H1 (cell line): ENCODE results near the gene ZBED1. TPM values are rescaled to one million over a fixed set of nuclear protein-coding genes. Genes with fewer than 3 reads are reported as not detected.

Source experiments
- CTCF ChIA-PET: fragments of 300-600 bp; sonication (Branson Sonifier 250); formaldehyde crosslinking; loops from one replicate; lab custom pipeline; 2021; ENCODE audit not compliant: partially characterized antibody; lab: Charles Lee
- POLR2A ChIA-PET: fragments of 300-600 bp; sonication (Branson Sonifier 250); formaldehyde crosslinking; loops from one replicate; lab custom pipeline; 2021; ENCODE audit warnings: inconsistent platforms; ENCODE audit not compliant: partially characterized antibody; lab: Charles Lee
- DNase-seq, 2 experiments: peaks; one replicate each; pipeline versions ENCODE4 v3.0.0 to v3.0.0-alpha.2; 2010 to 2022; ENCODE audit warnings: low spot score in 2 of 2, low read depth in 1 of 2, mixed read lengths in 1 of 2
- FAIRE-seq: peaks from 2 replicates; lab custom pipeline; 2011; peaks lifted over from hg19 to GRCh38; lab: Jason Lieb, UNC
- H2AFZ ChIP-seq: 2 replicates; pipeline ENCODE4 v1.8.1; 2012; ENCODE audit warnings: low read length, inconsistent platforms
- H2AK5ac ChIP-seq: 2 replicates; pipeline ENCODE4 v1.6.1; 2013; ENCODE audit warnings: low read depth, low read length
- H2BK120ac ChIP-seq: replicated peaks from 2 replicates; pipeline ENCODE3; 2013; ENCODE audit warnings: low read depth, low read length, inconsistent platforms
- H2BK12ac ChIP-seq: 2 replicates; pipeline ENCODE4 v1.6.1; 2013; ENCODE audit warnings: low read depth, low read length
- H2BK15ac ChIP-seq: 2 replicates; pipeline ENCODE4 v1.6.1; 2013; ENCODE audit warnings: low read length
- H2BK20ac ChIP-seq: 2 replicates; pipeline ENCODE4 v1.6.1; 2013; ENCODE audit warnings: low read length
- H2BK5ac ChIP-seq: 2 replicates; pipeline ENCODE4 v1.6.1; 2013; ENCODE audit warnings: low read depth, low read length
- H3K14ac ChIP-seq: 2 replicates; pipeline ENCODE4 v1.6.1; 2013; ENCODE audit warnings: inconsistent platforms; ENCODE audit not compliant: insufficient read length
- H3K18ac ChIP-seq: 2 replicates; pipeline ENCODE4 v1.6.1; 2013; ENCODE audit warnings: low read length; ENCODE audit errors: extremely low read depth
- H3K23ac ChIP-seq: 2 replicates; pipeline ENCODE4 v1.6.1; 2013; ENCODE audit warnings: inconsistent platforms; ENCODE audit not compliant: insufficient read length
- H3K23me2 ChIP-seq: 2 replicates; pipeline ENCODE4 v1.6.1; 2013; ENCODE audit warnings: low read depth, low read length
- H3K27ac ChIP-seq: 2 replicates; pipeline ENCODE4 v1.6.1; 2011; ENCODE audit warnings: low read depth, low read length, inconsistent platforms
- H3K27me3 ChIP-seq, 4 experiments: replicated peaks in 1 of 4; 1 replicate in 1 of 4; 2 replicates in 3 of 4; pipeline versions ENCODE4 v1.6.1 to v1.8.1; 2011 to 2013; ENCODE audit warnings: low read length in 3 of 4, mild to moderate bottlenecking in 3 of 4, inconsistent platforms in 2 of 4, mixed read lengths in 2 of 4, moderate library complexity in 1 of 4; ENCODE audit not compliant: control insufficient read depth in 3 of 4, insufficient read depth in 3 of 4; ENCODE audit errors: extremely low read depth in 1 of 4
- H3K36me3 ChIP-seq, 4 experiments: 2 replicates each; pipeline versions ENCODE4 v1.6.1 to v1.8.1; 2011 to 2013; ENCODE audit warnings: mild to moderate bottlenecking in 4 of 4, low read length in 3 of 4, moderate library complexity in 2 of 4, control low read depth in 1 of 4, inconsistent platforms in 1 of 4; ENCODE audit not compliant: insufficient read depth in 4 of 4, control insufficient read depth in 2 of 4
- H3K4ac ChIP-seq: replicated peaks from 2 replicates; pipeline ENCODE3; 2013; ENCODE audit warnings: low read length, low read depth, mixed read lengths, inconsistent platforms; ENCODE audit not compliant: insufficient read length
- H3K4me1 ChIP-seq, 4 experiments: replicated peaks in 1 of 4; 1 replicate in 1 of 4; 2 replicates in 3 of 4; pipeline versions ENCODE4 v1.6.1 to v1.8.1; 2011 to 2013; ENCODE audit warnings: low read length in 3 of 4, inconsistent platforms in 2 of 4, mixed read lengths in 1 of 4; ENCODE audit not compliant: insufficient read depth in 4 of 4, control insufficient read depth in 3 of 4
- H3K4me2 ChIP-seq, 2 experiments: 2 replicates each; pipeline versions ENCODE4 v1.6.1 to v1.8.1; 2011 to 2013; ENCODE audit warnings: low read depth in 2 of 2, low read length in 2 of 2, control low read depth in 1 of 2, inconsistent platforms in 1 of 2, mild to moderate bottlenecking in 1 of 2; ENCODE audit not compliant: insufficient read depth in 1 of 2
- H3K4me3 ChIP-seq, 4 experiments: fragments of 200-600, 300-600 bp in 1 of 4; sonication (generic), shearing (Covaris generic), sonication (Bioruptor Twin) in 1 of 4; 2 replicates each; pipeline versions ENCODE4 v1.5.1 to v1.8.1; 2011 to 2016; ENCODE audit warnings: low read length in 4 of 4, low read depth in 3 of 4, control low read depth in 2 of 4, inconsistent platforms in 2 of 4, mild to moderate bottlenecking in 2 of 4, mixed read lengths in 1 of 4, moderate library complexity in 1 of 4; ENCODE audit not compliant: insufficient read depth in 2 of 4; ENCODE audit errors: extremely low read depth in 1 of 4
- H3K56ac ChIP-seq: replicated peaks from 2 replicates; pipeline ENCODE3; 2013; ENCODE audit warnings: low read depth, mild to moderate bottlenecking, mixed read lengths, low read length, inconsistent platforms; ENCODE audit not compliant: insufficient read length
- H3K79me1 ChIP-seq: 2 replicates; pipeline ENCODE4 v1.6.1; 2013; ENCODE audit warnings: low read depth, low read length, control low read depth
- H3K79me2 ChIP-seq, 2 experiments: 2 replicates each; pipeline versions ENCODE4 v1.6.1 to v1.8.1; 2012 to 2013; ENCODE audit warnings: low read length in 2 of 2, mild to moderate bottlenecking in 2 of 2, inconsistent platforms in 1 of 2; ENCODE audit not compliant: insufficient read depth in 2 of 2, control insufficient read depth in 1 of 2
- H3K9ac ChIP-seq, 4 experiments: replicated peaks in 1 of 4; 1 replicate in 1 of 4; 2 replicates in 3 of 4; pipeline versions ENCODE4 v1.6.1 to v1.8.1; 2011 to 2013; ENCODE audit warnings: low read depth in 3 of 4, low read length in 3 of 4, control low read depth in 2 of 4, mild to moderate bottlenecking in 2 of 4, moderate library complexity in 2 of 4, inconsistent platforms in 1 of 4; ENCODE audit errors: extremely low read depth in 1 of 4
- H3K9me3 ChIP-seq, 2 experiments: 2 replicates each; pipeline versions ENCODE4 v1.6.1 to v1.8.1; 2012 to 2013; ENCODE audit warnings: mild to moderate bottlenecking in 2 of 2, moderate library complexity in 2 of 2, control low read depth in 1 of 2, inconsistent platforms in 1 of 2, low read depth in 1 of 2, low read length in 1 of 2, mixed read lengths in 1 of 2; ENCODE audit not compliant: insufficient read depth in 2 of 2
- H4K20me1 ChIP-seq, 2 experiments: replicated peaks in 1 of 2; 2 replicates each; pipeline versions ENCODE3 to v1.8.1; 2011 to 2013; ENCODE audit warnings: inconsistent platforms in 2 of 2, low read length in 2 of 2, mild to moderate bottlenecking in 1 of 2; ENCODE audit not compliant: insufficient read depth in 2 of 2, control insufficient read depth in 1 of 2
- H4K5ac ChIP-seq: 2 replicates; pipeline ENCODE4 v1.6.1; 2013; ENCODE audit warnings: low read length, low read depth, mixed read lengths, inconsistent platforms; ENCODE audit not compliant: insufficient read length
- H4K8ac ChIP-seq: 2 replicates; pipeline ENCODE4 v1.8.0; 2013; ENCODE audit warnings: mild to moderate bottlenecking, moderate library complexity, low read length, inconsistent platforms; ENCODE audit not compliant: insufficient read depth; ENCODE audit errors: extremely low read depth
- H4K91ac ChIP-seq: replicated peaks from 2 replicates; pipeline ENCODE3; 2013; ENCODE audit warnings: low read length, mixed read lengths, inconsistent platforms; ENCODE audit not compliant: insufficient read length
- EGR1 ChIP-seq: IDR thresholded peaks from 2 replicates; pipeline ENCODE4 v1.6.1; 2011; ENCODE audit warnings: low read depth, low read length, borderline replicate concordance
- PHF8 ChIP-seq: fragments of 200-600 bp; sonication (generic); conservative IDR thresholded peaks from 2 replicates; pipeline ENCODE4 v1.7.1; 2012; ENCODE audit warnings: low read depth, mild to moderate bottlenecking, inconsistent platforms, low read length, moderate library complexity
- RNF2 ChIP-seq: fragments of 200-900, 300-1000 bp; sonication (generic); IDR thresholded peaks from 2 replicates; pipeline ENCODE4 v1.7.1; 2016; ENCODE audit warnings: borderline replicate concordance, low read depth, mild to moderate bottlenecking, antibody characterized with exemption, low read length; ENCODE audit not compliant: poor library complexity, severe bottlenecking; ENCODE audit errors: missing control alignments
- SIRT6 ChIP-seq: IDR thresholded peaks from one replicate; pipeline ENCODE4 v1.7.1; 2012; ENCODE audit warnings: low read length, inconsistent platforms
- WGBS, 2 experiments: shearing (Covaris generic) in 1 of 2; methylation state at CpG; one replicate each; pipeline versions ENCODE4 v1.1.6 to v1.1.7; 2013 to 2015; ENCODE audit warnings: low lambda C conversion rate in 2 of 2, mixed read lengths in 2 of 2, inconsistent platforms in 1 of 2, low coverage in 1 of 2, missing lambda C conversion rate in 1 of 2; ENCODE audit not compliant: insufficient replicate concordance in 2 of 2, insufficient coverage in 1 of 2, insufficient read length in 1 of 2; ENCODE audit errors: extremely low coverage in 1 of 2, missing lambda C conversion rate in 1 of 2; 5-methylcytosine and 5-hydroxymethylcytosine counted together
- polyA plus RNA-seq, 7 experiments: library from polyadenylated mRNA; depleted of rRNA in 3 of 7; stranded (reverse) in 5 of 7; unstranded in 2 of 7; fragments of >200 nt in 5 of 7; fragments of 200-250 nt in 2 of 7; gene quantifications; 1 replicate in 5 of 7; 2 replicates in 1 of 7; 4 replicates in 1 of 7; pipeline versions ENCODE4 v1.2.1 to v1.2.3, GENCODE V29; 2011 to 2013; ENCODE audit warnings: missing spikeins in 2 of 7, mixed read lengths in 2 of 7
- total RNA-seq: library from RNA; stranded (reverse); fragmentation: NEBNext Ultra II Directional; extraction: Animal tissue kit (Norgen Biotek cat#: 25700); gene quantifications from 2 replicates; pipeline ENCODE4 v1.2.1, GENCODE V29; 2021

ZBED1 gene
- total and polyA plus RNA-seq, 2 of the 8 experiments (the other 6 are each of a cell fraction or from before 2014, with no cell fraction given): 28.5 to 45.8 TPM

DNA sequence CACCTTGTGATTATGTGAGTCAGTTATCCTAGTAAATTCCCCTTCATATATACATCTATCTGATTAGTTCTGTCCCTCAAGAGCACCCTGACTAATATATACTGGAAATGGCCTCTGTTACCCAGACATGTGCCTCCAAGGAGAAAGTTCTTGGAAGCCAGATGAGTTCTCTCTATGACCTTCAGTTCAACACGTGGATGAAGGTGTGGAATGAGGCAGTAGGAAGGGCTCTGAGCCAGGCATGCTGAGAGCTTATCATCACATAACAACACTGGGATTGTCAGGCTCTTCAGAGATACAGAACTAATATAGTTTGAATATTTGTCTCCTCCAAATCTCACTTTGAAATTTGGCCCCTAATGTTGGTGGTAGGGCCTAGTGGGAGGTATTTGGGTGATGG is 44.4 kb upstream of the ZBED1 start:
- no peak overlapping the region for H3K23ac ChIP-seq
- no peak overlapping the region for H3K4ac ChIP-seq
- no peak overlapping the region for H4K5ac ChIP-seq
- no peak overlapping the region for H3K4me3 ChIP-seq
- H3K9me3 ChIP-seq: peaks cover 13 to 16% of the 10 kb centered on the region in 2 experiments
- CTCF ChIA-PET: no interaction called here
- H3K18ac ChIP-seq: no peak overlapping the region
- no peak overlapping the region for H2BK5ac ChIP-seq
- DNase-seq: no peak
- no peak overlapping the region for H3K14ac ChIP-seq
- no peak overlapping the region for H2BK12ac ChIP-seq
- no peaks in the 10 kb centered on the region for H3K79me1 ChIP-seq
- peaks cover 2 to 17% (median 10%) of the 10 kb centered on the region in 4 experiments; a peak in 6 of 7 replicates for H3K4me1 ChIP-seq
- no peak overlapping the region for H4K91ac ChIP-seq
- H3K9ac ChIP-seq: no peak overlapping the region
- H3K23me2 ChIP-seq: no peaks in the 10 kb centered on the region
- no peak for TF ChIP-seq SIRT6
- no peak for TF ChIP-seq EGR1
- no peak for TF ChIP-seq RNF2
- no peak for TF ChIP-seq PHF8
- TF ChIP-seq, all 59 proteins: peak for 0
- H4K8ac ChIP-seq: no peak overlapping the region
- no peaks in the 10 kb centered on the region for H3K27me3 ChIP-seq
- no peaks in the 10 kb centered on the region for H3K79me2 ChIP-seq
- no peak overlapping the region for H2BK120ac ChIP-seq
- no peaks in the 10 kb centered on the region for H4K20me1 ChIP-seq
- H3K36me3 ChIP-seq: 0 out of 8 replicates have a peak, but pooled peaks cover 0 to 4% (median 0%) of the 10 kb centered on the region in 4 experiments
- POLR2A ChIA-PET: no interaction called here
- H3K56ac ChIP-seq: no peak overlapping the region
- H2BK20ac ChIP-seq: no peak overlapping the region
- no peak for FAIRE-seq
- no peak overlapping the region for H3K4me2 ChIP-seq
- no peak overlapping the region for H2BK15ac ChIP-seq
- H2AK5ac ChIP-seq: no peak overlapping the region
- no peak overlapping the region for H2AFZ ChIP-seq
- H3K27ac ChIP-seq: no peak overlapping the region
- WGBS, 2 experiments: 91% methylated on average over 1 of the region's 1 CpG; no CpG with 5 or more reads in 1 of the 2 experiments
